DND-41 (cell line): ENCODE measurements around the gene EHD1.

Experiments
- ATAC-seq: fragments of 200-7000 bp; cut with Tn5 transposase; 3 replicates; pipeline ENCODE4 v1.9.1; 2021; ENCODE audit warnings: low read depth; ENCODE audit not compliant: insufficient read depth
- DNase-seq: peaks from one replicate; pipeline ENCODE4 v3.0.0-alpha.2; 2020
- H2AFZ ChIP-seq: 2 replicates; pipeline ENCODE4 v1.6.0; 2012; ENCODE audit warnings: low read depth, low read length
- H3K27ac ChIP-seq: 2 replicates; pipeline ENCODE4 v1.5.1; 2012; ENCODE audit warnings: low read length, inconsistent platforms
- H3K27me3 ChIP-seq: fragments of 200-600 bp; sonication (generic); 2 replicates; pipeline ENCODE4 v1.6.0; 2012; ENCODE audit warnings: low read length, mild to moderate bottlenecking, inconsistent platforms; ENCODE audit not compliant: insufficient read depth, poor library complexity
- H3K36me3 ChIP-seq: 2 replicates; pipeline ENCODE4 v1.5.1; 2012; ENCODE audit warnings: low read length, inconsistent platforms; ENCODE audit not compliant: insufficient read depth
- H3K4me1 ChIP-seq: 2 replicates; pipeline ENCODE4 v1.5.1; 2012; ENCODE audit warnings: mild to moderate bottlenecking, low read length; ENCODE audit not compliant: insufficient read depth
- H3K4me2 ChIP-seq: 2 replicates; pipeline ENCODE4 v1.6.0; 2012; ENCODE audit warnings: mild to moderate bottlenecking, moderate library complexity, low read length, inconsistent platforms; ENCODE audit not compliant: insufficient read depth
- H3K4me3 ChIP-seq, 2 experiments: fragments of 200-600 bp in 1 of 2; shearing (Covaris generic) in 1 of 2; 2 replicates each; pipeline ENCODE4 v1.5.1; 2012 to 2016; ENCODE audit warnings: inconsistent platforms in 2 of 2, low read length in 2 of 2, mild to moderate bottlenecking in 2 of 2, low read depth in 1 of 2, moderate library complexity in 1 of 2
- H3K79me2 ChIP-seq: 2 replicates; pipeline ENCODE4 v1.6.0; 2012; ENCODE audit warnings: low read length, inconsistent platforms; ENCODE audit not compliant: insufficient read depth
- H3K9ac ChIP-seq: 2 replicates; pipeline ENCODE4 v1.6.0; 2012; ENCODE audit warnings: low read depth, mild to moderate bottlenecking, inconsistent platforms, low read length, moderate library complexity
- H3K9me3 ChIP-seq: 2 replicates; pipeline ENCODE4 v1.5.1; 2012; ENCODE audit warnings: low read length, moderate library complexity, mild to moderate bottlenecking, inconsistent platforms; ENCODE audit not compliant: insufficient read depth, severe bottlenecking
- H4K20me1 ChIP-seq: 2 replicates; pipeline ENCODE4 v1.6.0; 2012; ENCODE audit warnings: low read length; ENCODE audit not compliant: insufficient read depth
- EZH2 ChIP-seq: IDR thresholded peaks from 3 replicates; pipeline ENCODE4 v1.6.1; 2012; ENCODE audit warnings: borderline replicate concordance, low read depth, mild to moderate bottlenecking, moderate library complexity, low read length, inconsistent platforms; ENCODE audit not compliant: severe bottlenecking
- TF ChIP-seq, protein P1 (sequence below): IDR thresholded peaks from 2 replicates; pipeline ENCODE4 v1.5.1; 2012; ENCODE audit warnings: borderline replicate concordance, low read length, moderate library complexity, mild to moderate bottlenecking; ENCODE audit not compliant: poor library complexity, severe bottlenecking; ENCODE audit errors: extremely low read depth

EHD1 gene

DNA sequence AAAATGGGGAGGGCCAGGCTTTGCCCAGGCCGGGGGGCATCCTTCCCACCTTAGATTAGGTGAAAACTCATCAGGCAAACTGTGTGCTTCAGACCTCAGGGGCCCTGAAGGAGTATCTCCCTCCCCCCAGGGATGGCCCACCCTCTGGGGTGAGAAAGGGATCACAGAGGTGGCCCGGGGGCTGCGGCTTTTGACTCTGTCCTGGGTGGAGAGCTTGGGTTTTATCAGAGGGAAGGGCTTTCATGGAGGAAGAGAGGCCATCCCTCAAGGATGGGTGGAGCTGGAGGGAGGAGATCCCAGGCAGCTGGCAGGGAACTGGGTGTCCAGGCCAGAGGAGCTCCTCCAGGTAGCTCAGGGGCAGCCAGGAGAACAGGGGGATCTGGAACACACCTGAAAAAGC, 43.0 kb upstream of the EHD1 start:
- Histone ChIP-seq H4K20me1 (no peaks in the 10 kb centered on the region), H3K27me3 (no peaks in the 10 kb centered on the region), H3K79me2 (peaks cover 6% of the 10 kb centered on the region), H3K27ac (no peak overlapping the region), H3K4me3 (no peak overlapping the region), H3K9ac (no peak overlapping the region), H3K4me2 (no peak overlapping the region), H2AFZ (no peak overlapping the region), H3K36me3 (no peaks in the 10 kb centered on the region), H3K4me1 (peaks cover 43% of the 10 kb centered on the region), H3K9me3 (no peaks in the 10 kb centered on the region)
- ATAC-seq (no peak), DNase-seq (no peak)
- TF ChIP-seq EZH2, result no peak
- TF ChIP-seq, protein P1, sequence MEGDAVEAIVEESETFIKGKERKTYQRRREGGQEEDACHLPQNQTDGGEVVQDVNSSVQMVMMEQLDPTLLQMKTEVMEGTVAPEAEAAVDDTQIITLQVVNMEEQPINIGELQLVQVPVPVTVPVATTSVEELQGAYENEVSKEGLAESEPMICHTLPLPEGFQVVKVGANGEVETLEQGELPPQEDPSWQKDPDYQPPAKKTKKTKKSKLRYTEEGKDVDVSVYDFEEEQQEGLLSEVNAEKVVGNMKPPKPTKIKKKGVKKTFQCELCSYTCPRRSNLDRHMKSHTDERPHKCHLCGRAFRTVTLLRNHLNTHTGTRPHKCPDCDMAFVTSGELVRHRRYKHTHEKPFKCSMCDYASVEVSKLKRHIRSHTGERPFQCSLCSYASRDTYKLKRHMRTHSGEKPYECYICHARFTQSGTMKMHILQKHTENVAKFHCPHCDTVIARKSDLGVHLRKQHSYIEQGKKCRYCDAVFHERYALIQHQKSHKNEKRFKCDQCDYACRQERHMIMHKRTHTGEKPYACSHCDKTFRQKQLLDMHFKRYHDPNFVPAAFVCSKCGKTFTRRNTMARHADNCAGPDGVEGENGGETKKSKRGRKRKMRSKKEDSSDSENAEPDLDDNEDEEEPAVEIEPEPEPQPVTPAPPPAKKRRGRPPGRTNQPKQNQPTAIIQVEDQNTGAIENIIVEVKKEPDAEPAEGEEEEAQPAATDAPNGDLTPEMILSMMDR, result no peak

DNA sequence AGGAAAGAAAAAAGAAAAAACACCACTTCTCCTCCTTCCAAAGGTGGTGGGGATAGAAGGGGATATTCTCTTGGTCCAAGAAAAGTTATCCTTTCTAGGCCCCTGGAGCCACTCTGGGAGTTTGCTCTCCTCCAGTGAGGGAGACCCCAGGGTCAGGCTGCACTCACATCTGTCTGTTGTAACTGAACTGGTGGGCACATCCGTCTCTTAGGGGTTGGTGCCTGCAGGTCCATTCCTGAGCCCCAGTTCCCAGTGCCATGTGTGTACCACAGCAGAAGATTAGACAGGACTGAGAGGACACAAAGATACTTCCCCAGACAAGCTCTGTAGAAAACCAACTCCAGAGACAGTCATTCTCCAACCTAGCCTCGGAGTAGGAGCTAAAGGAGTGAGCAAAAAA, 41.7 kb upstream of the EHD1 start:
- no peak overlapping the region for H3K27ac ChIP-seq
- no peaks in the 10 kb centered on the region for H3K27me3 ChIP-seq
- no peak overlapping the region for H3K4me3 ChIP-seq
- H2AFZ ChIP-seq, result no peak overlapping the region
- H3K4me1 ChIP-seq, result peaks cover 49% of the 10 kb centered on the region
- TF ChIP-seq EZH2, result no peak
- TF ChIP-seq, protein P1, result no peak
- ATAC-seq (no peak), DNase-seq (no peak)
- no peaks in the 10 kb centered on the region for H3K9me3 ChIP-seq
- peaks cover 18% of the 10 kb centered on the region for H3K79me2 ChIP-seq
- no peak overlapping the region for H3K4me2 ChIP-seq
- no peaks in the 10 kb centered on the region for H3K36me3 ChIP-seq
- 0 out of 2 replicates have a peak, but pooled peaks cover 2% of the 10 kb centered on the region for H4K20me1 ChIP-seq
- no peak overlapping the region for H3K9ac ChIP-seq

DNA sequence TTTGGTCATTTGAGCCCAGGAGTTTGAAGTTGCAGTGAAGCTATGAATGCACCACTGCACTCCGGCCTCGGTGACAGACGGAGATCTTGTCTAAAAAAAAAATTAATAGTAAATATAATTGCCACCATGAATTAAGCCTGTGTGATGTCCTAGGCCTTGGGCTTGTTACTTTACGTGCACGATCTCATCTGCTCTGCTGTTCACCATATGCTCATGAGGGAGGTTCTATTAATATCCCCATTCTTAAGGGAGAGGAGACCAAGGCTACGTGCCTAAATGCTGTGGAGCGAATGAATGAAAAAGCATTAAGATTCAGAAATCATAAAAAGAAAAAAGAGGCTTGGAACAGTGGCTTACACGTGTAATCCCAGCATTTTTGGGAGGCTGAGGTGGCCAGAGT, 41.2 kb upstream of the EHD1 start:
- Histone ChIP-seq H3K4me2 (no peak overlapping the region), H3K9ac (no peak overlapping the region), H4K20me1 (0 out of 2 replicates have a peak, but pooled peaks cover 2% of the 10 kb centered on the region), H3K27me3 (no peaks in the 10 kb centered on the region), H2AFZ (no peak overlapping the region), H3K79me2 (peaks cover 19% of the 10 kb centered on the region), H3K4me1 (peaks cover 47% of the 10 kb centered on the region), H3K36me3 (no peaks in the 10 kb centered on the region), H3K27ac (no peak overlapping the region), H3K4me3 (no peak overlapping the region), H3K9me3 (no peaks in the 10 kb centered on the region)
- ATAC-seq (no peak), DNase-seq (no peak)
- TF ChIP-seq, protein P1, result no peak
- no peak for TF ChIP-seq EZH2

DNA sequence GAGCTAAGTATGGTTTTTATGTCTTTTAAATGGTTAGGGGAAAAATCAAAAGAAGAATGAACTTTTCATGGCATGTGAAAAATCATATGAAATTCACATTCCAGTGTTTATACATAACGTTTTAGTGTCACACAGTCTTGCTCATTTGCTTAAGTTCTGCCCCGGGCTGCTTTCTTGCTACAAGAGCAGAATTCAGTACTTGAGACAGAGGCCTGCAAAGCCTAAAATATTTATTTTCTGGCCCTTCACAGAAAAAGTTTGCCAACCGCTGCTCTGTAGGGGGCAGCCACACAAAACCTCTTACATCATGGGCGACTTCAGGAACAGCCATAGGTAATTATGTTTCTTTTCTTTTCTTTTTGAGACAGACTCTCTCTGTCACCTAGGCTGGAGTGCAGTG, 39.6 kb upstream of the EHD1 start:
- no peak for TF ChIP-seq EZH2
- TF ChIP-seq, protein P1, result peak; percentile 53
- no peak for ATAC-seq
- Histone ChIP-seq H3K27ac (peak overlapping the region; percentile 64), H3K36me3 (peaks cover 14% of the 10 kb centered on the region), H3K4me2 (peak overlapping the region; percentile 70), H4K20me1 (0 out of 2 replicates have a peak, but pooled peaks cover 2% of the 10 kb centered on the region), H3K4me3 (peak overlapping the region; percentile 26 to 59), H3K4me1 (peaks cover 32% of the 10 kb centered on the region), H3K9me3 (no peaks in the 10 kb centered on the region), H2AFZ (peak overlapping the region; percentile 66), H3K9ac (peak overlapping the region; percentile 62), H3K27me3 (no peaks in the 10 kb centered on the region), H3K79me2 (peaks cover 19% of the 10 kb centered on the region)
- DNase-seq, result peak; percentile 22
